HepG2 (cell line): ENCODE results near the gene HSD11B1. TPM values are rescaled to one million over a fixed set of nuclear protein-coding genes. Genes with fewer than 3 reads are reported as not detected.

ENCODE experiments used
- ATAC-seq: fragments of 200-7000 bp; cut with Tn5 transposase; 3 replicates; pipeline ENCODE4 v1.9.1; 2020; ENCODE audit warnings: mild to moderate bottlenecking, moderate library complexity
- BruUV-seq: library from RNA; stranded (reverse); fragments of 400-500 nt; replicated peaks from 2 replicates; lab custom pipeline; 2021; lab: Mats Ljungman, UMichigan
- CTCF ChIA-PET: fragments of 300-600 bp; formaldehyde crosslinking; extraction: SDS; loops from one replicate; lab custom pipeline; 2021; ENCODE audit warnings: low total read pairs, inconsistent platforms, low intra/inter-chr PET ratio; lab: Yijun Ruan, JAX
- POLR2A ChIA-PET: fragments of 350-600 bp; sonication (Branson Sonifier 250); formaldehyde crosslinking; loops from one replicate; lab custom pipeline; 2020; ENCODE audit warnings: antibody characterized with exemption, inconsistent platforms; lab: Yijun Ruan, JAX
- DNase-seq: peaks from one replicate; pipeline ENCODE4 v3.0.0-alpha.2; 2015; ENCODE audit warnings: low spot score
- FAIRE-seq: peaks from 3 replicates; lab custom pipeline; 2011; peaks lifted over from hg19 to GRCh38; lab: Jason Lieb, UNC
- H2AFZ ChIP-seq: one replicate; pipeline ENCODE4 v1.6.1; 2011; ENCODE audit warnings: low read length, inconsistent platforms
- H3K27ac ChIP-seq: fragments of 300-600 bp; 3 replicates; pipeline ENCODE4 v1.8.0; 2011; ENCODE audit warnings: mixed run types, mild to moderate bottlenecking, mixed read lengths, low read length, inconsistent platforms; ENCODE audit not compliant: insufficient read depth; ENCODE audit errors: extremely low read length
- H3K27me3 ChIP-seq, 2 experiments: fragments of 200-600 bp in 1 of 2; 2 replicates in 1 of 2; 3 replicates in 1 of 2; pipeline versions ENCODE4 v1.6.0 to v1.8.0; 2011; ENCODE audit warnings: low read length in 2 of 2, mild to moderate bottlenecking in 2 of 2, moderate library complexity in 2 of 2, inconsistent platforms in 1 of 2; ENCODE audit not compliant: insufficient read depth in 2 of 2, control insufficient read depth in 1 of 2
- H3K36me3 ChIP-seq, 2 experiments: fragments of 200-600 bp in 1 of 2; replicated peaks in 1 of 2; 2 replicates in 1 of 2; 3 replicates in 1 of 2; pipeline versions ENCODE4 v1.5.1 to v1.8.0; 2011; ENCODE audit warnings: low read length in 2 of 2, inconsistent platforms in 1 of 2; ENCODE audit not compliant: insufficient read depth in 2 of 2, control insufficient read depth in 1 of 2
- H3K4me1 ChIP-seq: 2 replicates; pipeline ENCODE4 v1.5.1; 2012; ENCODE audit warnings: low read length, inconsistent platforms; ENCODE audit not compliant: insufficient read depth
- H3K4me2 ChIP-seq: 2 replicates; pipeline ENCODE4 v1.6.0; 2011; ENCODE audit warnings: low read depth, low read length, inconsistent platforms
- H3K4me3 ChIP-seq, 3 experiments: fragments of 200-600 bp in 1 of 3; sonication (generic), shearing (Covaris generic) in 1 of 3; replicated peaks in 1 of 3; 2 replicates each; pipeline ENCODE4 v1.5.1; 2011 to 2016; ENCODE audit warnings: low read length in 3 of 3, inconsistent platforms in 2 of 3, low read depth in 2 of 3, mild to moderate bottlenecking in 2 of 3, control low read depth in 1 of 3, mixed read lengths in 1 of 3; ENCODE audit not compliant: insufficient read depth in 1 of 3
- H3K79me2 ChIP-seq: one replicate; pipeline ENCODE4 v1.6.1; 2011; ENCODE audit warnings: low read length, inconsistent platforms; ENCODE audit not compliant: insufficient read depth
- H3K9ac ChIP-seq: 2 replicates; pipeline ENCODE4 v1.6.0; 2011; ENCODE audit warnings: mild to moderate bottlenecking, low read depth, low read length, inconsistent platforms; ENCODE audit not compliant: insufficient read depth
- H3K9me3 ChIP-seq: 2 replicates; pipeline ENCODE4 v1.5.1; 2012; ENCODE audit warnings: mild to moderate bottlenecking, low read length
- H4K20me1 ChIP-seq: 2 replicates; pipeline ENCODE4 v1.6.0; 2011; ENCODE audit warnings: inconsistent platforms, mild to moderate bottlenecking, low read length, moderate library complexity; ENCODE audit not compliant: insufficient read depth
- GTF3A ChIP-seq: sonication (generic); formaldehyde crosslinking; conservative IDR thresholded peaks from 2 replicates; pipeline ENCODE4 v1.4.0; 2020; ENCODE audit warnings: mild to moderate bottlenecking, missing genetic modification reagents
- HNF4A ChIP-seq: sonication (generic); formaldehyde crosslinking; IDR thresholded peaks from 2 replicates; pipeline ENCODE4 v1.4.0; 2020; ENCODE audit warnings: missing genetic modification reagents
- HNF4G ChIP-seq, 2 experiments: sonication (generic) in 1 of 2; formaldehyde crosslinking in 1 of 2; IDR thresholded peaks; 2 replicates each; pipeline versions ENCODE4 v1.4.0 to v1.6.1; 2011 to 2020; ENCODE audit warnings: borderline replicate concordance in 2 of 2, low read depth in 2 of 2, mild to moderate bottlenecking in 2 of 2, low read length in 1 of 2, missing genetic modification reagents in 1 of 2, moderate library complexity in 1 of 2
- NR1H2 ChIP-seq: sonication (generic); formaldehyde crosslinking; IDR thresholded peaks from 2 replicates; pipeline ENCODE4 v1.8.1; 2022; ENCODE audit warnings: low read depth, missing genetic modification reagents, borderline replicate concordance
- STAT6 ChIP-seq: sonication (generic); formaldehyde crosslinking; IDR thresholded peaks from 2 replicates; pipeline ENCODE4 v1.4.0; 2020; ENCODE audit warnings: missing genetic modification reagents, mild to moderate bottlenecking, borderline replicate concordance
- WIZ ChIP-seq: sonication (generic); formaldehyde crosslinking; IDR thresholded peaks from 2 replicates; pipeline ENCODE4 v1.5.1; 2020; ENCODE audit warnings: mild to moderate bottlenecking, missing genetic modification reagents
- ZNF337 ChIP-seq: sonication (generic); formaldehyde crosslinking; IDR thresholded peaks from 2 replicates; pipeline ENCODE4 v1.5.1; 2020; ENCODE audit warnings: missing genetic modification reagents, low read depth, mild to moderate bottlenecking, borderline replicate concordance
- WGBS: methylation state at CpG from one replicate; pipeline ENCODE4 v1.1.6; 2017; ENCODE audit warnings: low lambda C conversion rate; 5-methylcytosine and 5-hydroxymethylcytosine counted together
- in situ Hi-C: cut with HindIII; loops from 2 replicates; pipeline ENCODE4 v1.10.0; 2017; ENCODE audit warnings: low pct_unique_long_range_greater_than_20kb; ENCODE audit not compliant: extremely low pct_ligation_motif_present
- intact Hi-C: fragments of 100-400 bp; cut with micrococcal nuclease; formaldehyde crosslinking; loops from one replicate; pipeline ENCODE4 v1.10.0; 2022; ENCODE audit not compliant: unreplicated experiment
- polyA plus RNA-seq, 8 experiments: library from polyadenylated mRNA; depleted of rRNA in 3 of 8; stranded (reverse) in 7 of 8; unstranded in 1 of 8; fragments of >200 nt; fragmentation: Illumina TruSeq in 4 of 8; extraction: Trizol in 4 of 8; gene quantifications; 2 replicates each; pipeline versions ENCODE4 v1.2.1 to v1.2.3, GENCODE V29; 2011 to 2016; ENCODE audit warnings: low read depth in 4 of 8, missing spikeins in 1 of 8, mixed read lengths in 1 of 8; ENCODE audit not compliant: insufficient read depth in 1 of 8
- total RNA-seq, 5 experiments: library from RNA; depleted of rRNA; stranded (reverse); fragments of >200 nt; fragmentation: Illumina TruSeq; extraction: Trizol; gene quantifications; 2 replicates each; pipeline ENCODE4 v1.2.3, GENCODE V29; 2016; ENCODE audit warnings: low read depth in 1 of 5

The HSD11B1 gene
- total and polyA plus RNA-seq, 2 of the 13 experiments (the other 11 are each of a cell fraction or from before 2014, with no cell fraction given) = not detected

GRCh38 chr1:209662879-209663327, 41.7 kb upstream of the HSD11B1 start:
- ChIA-PET POLR2A (no interaction called here), CTCF (no interaction called here)
- 1% methylated on average over 3 of the region's 3 CpGs for WGBS
- in situ Hi-C loops (no loop called here), intact Hi-C loops (no loop called here)
- Histone ChIP-seq H4K20me1 (no peaks in the 10 kb centered on the region), H3K4me2 (peak overlapping the region; percentile 23; the same call in 1 of the 2 replicates), H3K27me3 (0 out of 5 replicates have a peak, but pooled peaks cover 0 to 3% of the 10 kb centered on the region in 2 experiments), H2AFZ (no peak overlapping the region), H3K27ac (no peak overlapping the region), H3K36me3 (no peaks in the 10 kb centered on the region), H3K9me3 (no peaks in the 10 kb centered on the region), H3K79me2 (no peaks in the 10 kb centered on the region), H3K4me1 (peaks cover 16% of the 10 kb centered on the region), H3K4me3 (no peak overlapping the region), H3K9ac (no peak overlapping the region)
- peak; percentile 61 for TF ChIP-seq HNF4A (CRISPR knock-in tag)
- TF ChIP-seq GTF3A (CRISPR knock-in tag) = no peak
- TF ChIP-seq STAT6 = no peak
- TF ChIP-seq WIZ (CRISPR knock-in tag) = no peak
- TF ChIP-seq HNF4G (IDR thresholded peaks at IDR 0.05; ENCODE audit: borderline replicate concordance, low read depth, low read length) = peak; percentile 56; the same call in 1 of the 2 replicates
- TF ChIP-seq HNF4G (CRISPR knock-in tag; IDR thresholded peaks at IDR 0.05; ENCODE audit: borderline replicate concordance, low read depth) = no peak
- TF ChIP-seq ZNF337 (CRISPR knock-in tag) = no peak
- TF ChIP-seq NR1H2 (CRISPR knock-in tag) = no peak
- peak; percentile 41; the same call in 2 of the 3 replicates for ATAC-seq
- FAIRE-seq = no peak
- BruUV-seq = no TSS peak
- no peak for DNase-seq
